GM12878 (cell line): ENCODE measurements around the gene C1orf21. TPM values are rescaled to one million over a fixed set of nuclear protein-coding genes. Genes with fewer than 3 reads are reported as not detected.

Experiments used
- ATAC-seq: fragments of 200-7000 bp; cut with Tn5 transposase; 3 replicates; pipeline ENCODE4 v1.9.1; 2020; ENCODE audit warnings: mild to moderate bottlenecking, moderate library complexity
- BruUV-seq: library from RNA; stranded (reverse); fragments of 400-500 nt; replicated peaks from 2 replicates; lab custom pipeline; 2021; lab: Mats Ljungman, UMichigan
- CTCF ChIA-PET: fragments of 300-600 bp; sonication (Branson Sonifier 250); formaldehyde crosslinking; extraction: SDS; loops from one replicate; lab custom pipeline; 2021; ENCODE audit warnings: inconsistent platforms; lab: Yijun Ruan, JAX
- POLR2A ChIA-PET: fragments of 350-600 bp; formaldehyde crosslinking; extraction: SDS; loops from one replicate; lab custom pipeline; 2021; ENCODE audit warnings: inconsistent platforms; lab: Charles Lee
- RAD21 ChIA-PET: fragments of 300-600 bp; sonication (Branson Sonifier 250); formaldehyde crosslinking; loops from one replicate; lab custom pipeline; 2023; ENCODE audit warnings: antibody characterized with exemption; ENCODE audit not compliant: unreplicated experiment; lab: Charles Lee
- SMC1A ChIA-PET: fragments of 300-600 bp; sonication (Branson Sonifier 250); formaldehyde crosslinking; loops from one replicate; lab custom pipeline; 2023; ENCODE audit not compliant: unreplicated experiment, uncharacterized antibody; lab: Charles Lee
- DNase-seq: peaks from one replicate; pipeline ENCODE4 v3.0.0-alpha.2; 2011; ENCODE audit warnings: low read depth, low spot score
- FAIRE-seq: peaks from 3 replicates; lab custom pipeline; 2011; peaks lifted over from hg19 to GRCh38; lab: Jason Lieb, UNC
- H2AFZ ChIP-seq: 2 replicates; pipeline ENCODE4 v1.6.0; 2011; ENCODE audit warnings: low read depth, low read length, control low read depth; ENCODE audit not compliant: control insufficient read depth
- H3K27ac ChIP-seq: 2 replicates; pipeline ENCODE4 v1.5.1; 2011; ENCODE audit warnings: control low read depth; ENCODE audit not compliant: control insufficient read depth, insufficient read depth
- H3K27me3 ChIP-seq, 2 experiments: replicated peaks in 1 of 2; 2 replicates each; pipeline versions ENCODE4 v1.6.0 to v1.6.1; 2011; ENCODE audit warnings: low read length in 1 of 2; ENCODE audit not compliant: control insufficient read depth in 2 of 2, insufficient read depth in 2 of 2
- H3K36me3 ChIP-seq, 2 experiments: 2 replicates each; pipeline ENCODE4 v1.5.1; 2011; ENCODE audit warnings: low read length in 1 of 2; ENCODE audit not compliant: control insufficient read depth in 2 of 2, insufficient read depth in 2 of 2
- H3K4me1 ChIP-seq: 2 replicates; pipeline ENCODE4 v1.6.1; 2011; ENCODE audit warnings: mild to moderate bottlenecking, low read length, moderate library complexity, mixed read lengths; ENCODE audit not compliant: control insufficient read depth, insufficient read depth
- H3K4me2 ChIP-seq: 2 replicates; pipeline ENCODE4 v1.6.0; 2011; ENCODE audit warnings: control low read depth; ENCODE audit not compliant: control insufficient read depth, insufficient read depth
- H3K4me3 ChIP-seq: fragments of 200-600 bp; sonication (generic); 2 replicates; pipeline ENCODE4 v1.5.1; 2016
- H3K79me2 ChIP-seq: 2 replicates; pipeline ENCODE4 v1.6.0; 2011; ENCODE audit warnings: low read length; ENCODE audit not compliant: control insufficient read depth, insufficient read depth
- H3K9ac ChIP-seq: 2 replicates; pipeline ENCODE4 v1.8.0; 2011; ENCODE audit warnings: low read length, control low read depth, mixed read lengths; ENCODE audit not compliant: control insufficient read depth, insufficient read depth
- H3K9me3 ChIP-seq: replicated peaks from 3 replicates; pipeline ENCODE4 v1.5.1; 2011; ENCODE audit warnings: mild to moderate bottlenecking, low read length; ENCODE audit not compliant: control insufficient read depth, insufficient read depth
- H4K20me1 ChIP-seq: 2 replicates; pipeline ENCODE4 v1.6.0; 2011; ENCODE audit not compliant: control insufficient read depth, insufficient read depth
- BCL11A ChIP-seq: IDR thresholded peaks from 2 replicates; pipeline ENCODE4 v1.6.1; 2011; ENCODE audit warnings: low read depth, low read length
- CBX3 ChIP-seq: fragments of 200-600 bp; sonication (generic); IDR thresholded peaks from 2 replicates; pipeline ENCODE4 v1.6.1; 2016; ENCODE audit warnings: low read depth, borderline replicate concordance
- CBX5 ChIP-seq: sonication (generic); IDR thresholded peaks from 2 replicates; pipeline ENCODE4 v1.6.1; 2016; ENCODE audit warnings: low read depth, moderate library complexity, mild to moderate bottlenecking, inconsistent platforms
- CEBPB ChIP-seq, 2 experiments: fragments of 150-350 bp in 1 of 2; IDR thresholded peaks; 2 replicates each; pipeline ENCODE4 v1.6.1; 2012 to 2014; ENCODE audit warnings: low read depth in 2 of 2, low read length in 2 of 2, borderline replicate concordance in 1 of 2, inconsistent platforms in 1 of 2
- ELK1 ChIP-seq: IDR thresholded peaks from 2 replicates; pipeline ENCODE4 v1.6.1; 2012; ENCODE audit warnings: low read depth, low read length, improper control_type of control experiment
- IKZF2 ChIP-seq, 2 experiments: fragments of 450-650 bp; IDR thresholded peaks; 2 replicates each; pipeline ENCODE4 v1.6.1; 2017; ENCODE audit warnings: mild to moderate bottlenecking in 2 of 2, moderate library complexity in 2 of 2
- IRF4 ChIP-seq: IDR thresholded peaks from 2 replicates; pipeline ENCODE4 v1.6.1; 2011; ENCODE audit warnings: low read depth, low read length
- JUND ChIP-seq: IDR thresholded peaks from 2 replicates; pipeline ENCODE4 v1.6.1; 2012; ENCODE audit warnings: low read depth, mild to moderate bottlenecking, low read length, improper control_type of control experiment, moderate library complexity
- PAX8 ChIP-seq: fragments of 450-650 bp; IDR thresholded peaks from 2 replicates; pipeline ENCODE4 v1.6.1; 2017; ENCODE audit warnings: mild to moderate bottlenecking, moderate library complexity
- PML ChIP-seq: IDR thresholded peaks from 2 replicates; pipeline ENCODE4 v1.6.1; 2012; ENCODE audit warnings: low read length, inconsistent platforms
- RUNX3 ChIP-seq: IDR thresholded peaks from 2 replicates; pipeline ENCODE4 v1.6.1; 2012; ENCODE audit warnings: low read length, inconsistent platforms
- TCF12 ChIP-seq: IDR thresholded peaks from 2 replicates; pipeline ENCODE4 v1.6.1; 2011; ENCODE audit warnings: low read depth, mild to moderate bottlenecking, low read length
- WRNIP1 ChIP-seq: IDR thresholded peaks from 2 replicates; pipeline ENCODE4 v1.6.1; 2011; ENCODE audit warnings: low read depth, low read length, improper control_type of control experiment, borderline replicate concordance
- YY1 ChIP-seq: IDR thresholded peaks from 2 replicates; pipeline ENCODE4 v1.6.1; 2011; ENCODE audit warnings: low read depth, mild to moderate bottlenecking, low read length
- ZBTB11 ChIP-seq: fragments of 450-650 bp; formaldehyde crosslinking; IDR thresholded peaks from 2 replicates; pipeline ENCODE4 v1.5.0; 2022; ENCODE audit warnings: mild to moderate bottlenecking, missing genetic modification characterization
- ZNF274 ChIP-seq: IDR thresholded peaks from one replicate; pipeline ENCODE4 v1.8.0; 2011; ENCODE audit not compliant: insufficient read length, insufficient read depth
- ZNF384 ChIP-seq: IDR thresholded peaks from 2 replicates; pipeline ENCODE4 v1.6.1; 2012; ENCODE audit warnings: low read depth, mild to moderate bottlenecking, low read length, improper control_type of control experiment, borderline replicate concordance
- WGBS: methylation state at CpG from one replicate; pipeline ENCODE4 v1.1.6; 2016; ENCODE audit warnings: low lambda C conversion rate; ENCODE audit not compliant: insufficient replicate concordance, insufficient coverage; ENCODE audit errors: missing lambda C conversion rate; 5-methylcytosine and 5-hydroxymethylcytosine counted together
- in situ Hi-C: fragments of 300-500 bp; cut with MboI; formaldehyde crosslinking; loops from 9 replicates; pipeline ENCODE4 v1.14.3; 2018; ENCODE audit warnings: mixed read lengths
- intact Hi-C: fragments of 100-400 bp; cut with micrococcal nuclease; formaldehyde crosslinking; loops from one replicate; pipeline ENCODE4 v1.14.2; 2022; ENCODE audit not compliant: unreplicated experiment
- polyA plus RNA-seq, 11 experiments: library from polyadenylated mRNA; depleted of rRNA in 4 of 11; unstranded in 6 of 11; stranded (reverse) in 5 of 11; fragments of >200 nt; fragmentation: Nextera tagmentation in 4 of 11; fragmentation: Illumina TruSeq in 1 of 11; extraction: Ambion mirVana in 4 of 11; extraction: Trizol in 1 of 11; gene quantifications; 1 replicate in 1 of 11; 2 replicates in 10 of 11; pipeline versions ENCODE4 v1.2.1 to v1.2.3, GENCODE V29; 2011 to 2016; ENCODE audit warnings: inconsistent platforms in 2 of 11, missing spikeins in 2 of 11, low read depth in 1 of 11
- total RNA-seq, 4 experiments: library from RNA; depleted of rRNA in 3 of 4; stranded (reverse); fragments of >200 nt in 3 of 4; fragmentation: Illumina TruSeq in 1 of 4; extraction: Trizol in 1 of 4; gene quantifications; 2 replicates each; pipeline versions ENCODE4 v1.2.1 to v1.2.3, GENCODE V29; 2013 to 2021
- TF ChIP-seq, protein P1 (sequence below): fragments of 150-350 bp; IDR thresholded peaks from 2 replicates; pipeline ENCODE4 v1.6.1; 2014; ENCODE audit warnings: mild to moderate bottlenecking, low read depth, low read length

C1orf21 gene
- total and polyA plus RNA-seq, 10 of the 15 experiments (the other 5 are each of a cell fraction or from before 2014, with no cell fraction given): 0.03 to 1.6 (median 0.17) TPM; not detected in 3

- Histone ChIP-seq H3K27ac (no peak overlapping the region), H3K79me2 (no peaks in the 10 kb centered on the region), H2AFZ (no peak overlapping the region), H3K4me2 (no peak overlapping the region), H3K4me1 (no peaks in the 10 kb centered on the region; the same call in 1 of the 2 replicates), H3K9ac (no peak overlapping the region), H4K20me1 (no peaks in the 10 kb centered on the region), H3K36me3 (no peaks in the 10 kb centered on the region), H3K4me3 (no peak overlapping the region), H3K9me3 (no peaks in the 10 kb centered on the region), H3K27me3 (no peaks in the 10 kb centered on the region)
- FAIRE-seq: no peak
- DNase-seq: no peak
- ChIA-PET SMC1A (no interaction called here), CTCF (no interaction called here), RAD21 (no interaction called here), POLR2A (no interaction called here)
- WGBS: 46% methylated on average over 7 of the region's 7 CpGs
- intact Hi-C loops (no loop called here), in situ Hi-C loops (no loop called here)
- BruUV-seq: no TSS peak
- TF ChIP-seq TCF12: no peak
- no peak for TF ChIP-seq WRNIP1
- no peak for TF ChIP-seq PML
- no peak for TF ChIP-seq BCL11A
- TF ChIP-seq, protein P1, sequence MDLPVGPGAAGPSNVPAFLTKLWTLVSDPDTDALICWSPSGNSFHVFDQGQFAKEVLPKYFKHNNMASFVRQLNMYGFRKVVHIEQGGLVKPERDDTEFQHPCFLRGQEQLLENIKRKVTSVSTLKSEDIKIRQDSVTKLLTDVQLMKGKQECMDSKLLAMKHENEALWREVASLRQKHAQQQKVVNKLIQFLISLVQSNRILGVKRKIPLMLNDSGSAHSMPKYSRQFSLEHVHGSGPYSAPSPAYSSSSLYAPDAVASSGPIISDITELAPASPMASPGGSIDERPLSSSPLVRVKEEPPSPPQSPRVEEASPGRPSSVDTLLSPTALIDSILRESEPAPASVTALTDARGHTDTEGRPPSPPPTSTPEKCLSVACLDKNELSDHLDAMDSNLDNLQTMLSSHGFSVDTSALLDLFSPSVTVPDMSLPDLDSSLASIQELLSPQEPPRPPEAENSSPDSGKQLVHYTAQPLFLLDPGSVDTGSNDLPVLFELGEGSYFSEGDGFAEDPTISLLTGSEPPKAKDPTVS: no peak
- no peak for TF ChIP-seq YY1
- no peak for TF ChIP-seq IRF4
- no peak for TF ChIP-seq CBX3
- TF ChIP-seq ZNF384: no peak
- TF ChIP-seq ZNF274: no peak
- TF ChIP-seq ELK1: no peak
- no peak for TF ChIP-seq RUNX3
- TF ChIP-seq IKZF2 (IDR thresholded peaks at IDR 0.05): no peak
- no peak for TF ChIP-seq CEBPB (IDR thresholded peaks at IDR 0.05; ENCODE audit: borderline replicate concordance in 1 of 2, low read depth in 2 of 2, low read length in 2 of 2)
- TF ChIP-seq JUND: no peak
- TF ChIP-seq CBX5: no peak
- TF ChIP-seq ZBTB11: no peak
- TF ChIP-seq PAX8: no peak
- no peak for ATAC-seq
Observed at GRCh38 chr1:184614667-184615066, 227.8 kb downstream of the C1orf21 start.
